RWPE2 (cell line): ENCODE results near the gene CHST15.

Experiments used
- ATAC-seq: fragments of 200-7000 bp; cut with Tn5 transposase; 3 replicates; pipeline ENCODE4 v1.9.1; 2021; ENCODE audit warnings: low read depth
- DNase-seq: peaks from one replicate; pipeline ENCODE4 v3.0.0-alpha.2; 2020; ENCODE audit warnings: low spot score
- H3K27ac ChIP-seq: fragments of 450-650 bp; 2 replicates; pipeline ENCODE4 v1.5.1; 2017; ENCODE audit warnings: mild to moderate bottlenecking; ENCODE audit not compliant: poor library complexity, severe bottlenecking
- H3K27me3 ChIP-seq: fragments of 250-450 bp; sonication (Bioruptor Pico); 2 replicates; pipeline ENCODE4 v1.5.1; 2021; ENCODE audit warnings: mild to moderate bottlenecking, moderate library complexity; ENCODE audit not compliant: insufficient read depth, poor library complexity, severe bottlenecking
- H3K36me3 ChIP-seq: fragments of 250-450 bp; sonication (Bioruptor Pico); 2 replicates; pipeline ENCODE4 v1.5.1; 2020; ENCODE audit warnings: low read depth, mild to moderate bottlenecking, moderate library complexity
- H3K4me1 ChIP-seq: fragments of 250-450 bp; sonication (Bioruptor Pico); 2 replicates; pipeline ENCODE4 v1.5.1; 2021; ENCODE audit warnings: mild to moderate bottlenecking, moderate library complexity; ENCODE audit not compliant: insufficient read depth, poor library complexity, severe bottlenecking
- H3K4me3 ChIP-seq: fragments of 250-450 bp; sonication (Bioruptor Pico); 2 replicates; pipeline ENCODE4 v1.5.1; 2021; ENCODE audit warnings: mild to moderate bottlenecking, moderate library complexity; ENCODE audit not compliant: severe bottlenecking
- H3K9me3 ChIP-seq: fragments of 250-450 bp; sonication (Bioruptor Pico); 2 replicates; pipeline ENCODE4 v1.5.1; 2021; ENCODE audit warnings: mild to moderate bottlenecking, moderate library complexity; ENCODE audit not compliant: severe bottlenecking
- TF ChIP-seq, protein P1 (sequence below): fragments of 450-650 bp; IDR thresholded peaks from one replicate; pipeline ENCODE4 v1.5.1; 2017; ENCODE audit warnings: mild to moderate bottlenecking, moderate library complexity; ENCODE audit not compliant: poor library complexity, severe bottlenecking

CHST15 gene

DNA sequence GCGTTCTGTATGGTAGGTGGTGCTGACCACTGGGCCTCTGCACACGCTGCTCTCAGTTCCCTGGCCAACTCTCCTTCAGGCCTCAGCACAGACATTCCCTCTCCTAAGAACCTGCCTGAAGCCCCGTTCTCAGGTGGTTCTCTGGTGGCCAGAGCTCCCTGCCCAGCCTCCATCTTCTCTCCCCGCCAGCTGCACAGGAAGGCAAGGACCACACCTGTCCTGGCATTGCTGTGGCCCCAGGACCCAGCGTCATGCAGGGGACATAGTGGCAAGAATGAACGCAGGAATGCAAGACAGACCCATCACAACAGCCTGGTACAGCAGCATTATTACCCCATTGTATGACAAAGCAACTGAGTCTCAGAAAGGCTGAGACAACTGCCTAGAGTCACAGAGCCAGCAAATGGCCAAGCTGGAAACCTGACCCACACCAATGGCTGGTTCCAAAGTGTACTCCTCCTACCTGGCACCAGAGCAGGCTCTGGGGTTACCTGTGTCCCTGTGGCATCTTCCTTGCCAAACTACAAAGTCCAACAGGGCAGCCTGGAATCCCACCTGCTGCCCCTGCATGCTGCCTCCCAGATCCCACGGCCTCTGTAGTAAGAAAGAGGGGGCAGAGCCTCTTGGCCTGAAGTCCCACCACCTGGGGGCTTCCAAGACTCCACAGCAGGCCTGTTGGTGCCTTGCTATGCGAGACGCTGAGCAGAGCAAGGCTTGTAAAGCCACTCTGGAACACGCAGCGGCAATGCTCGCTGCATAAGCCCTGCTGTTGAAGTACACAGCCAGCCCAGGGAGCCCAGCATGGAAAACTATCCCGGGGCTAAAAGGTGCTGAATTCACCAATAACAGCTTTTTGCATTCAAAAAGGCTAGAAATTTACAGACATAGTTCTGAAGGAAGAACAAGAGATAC lies 73.3 kb downstream of the CHST15 start:
- Histone ChIP-seq H3K4me1 (peaks cover 16% of the 10 kb centered on the region), H3K4me3 (no peak overlapping the region), H3K9me3 (no peaks in the 10 kb centered on the region), H3K27me3 (no peaks in the 10 kb centered on the region), H3K36me3 (peaks cover 13% of the 10 kb centered on the region), H3K27ac (no peak overlapping the region)
- ATAC-seq (no peak), DNase-seq (no peak)
- TF ChIP-seq, protein P1, sequence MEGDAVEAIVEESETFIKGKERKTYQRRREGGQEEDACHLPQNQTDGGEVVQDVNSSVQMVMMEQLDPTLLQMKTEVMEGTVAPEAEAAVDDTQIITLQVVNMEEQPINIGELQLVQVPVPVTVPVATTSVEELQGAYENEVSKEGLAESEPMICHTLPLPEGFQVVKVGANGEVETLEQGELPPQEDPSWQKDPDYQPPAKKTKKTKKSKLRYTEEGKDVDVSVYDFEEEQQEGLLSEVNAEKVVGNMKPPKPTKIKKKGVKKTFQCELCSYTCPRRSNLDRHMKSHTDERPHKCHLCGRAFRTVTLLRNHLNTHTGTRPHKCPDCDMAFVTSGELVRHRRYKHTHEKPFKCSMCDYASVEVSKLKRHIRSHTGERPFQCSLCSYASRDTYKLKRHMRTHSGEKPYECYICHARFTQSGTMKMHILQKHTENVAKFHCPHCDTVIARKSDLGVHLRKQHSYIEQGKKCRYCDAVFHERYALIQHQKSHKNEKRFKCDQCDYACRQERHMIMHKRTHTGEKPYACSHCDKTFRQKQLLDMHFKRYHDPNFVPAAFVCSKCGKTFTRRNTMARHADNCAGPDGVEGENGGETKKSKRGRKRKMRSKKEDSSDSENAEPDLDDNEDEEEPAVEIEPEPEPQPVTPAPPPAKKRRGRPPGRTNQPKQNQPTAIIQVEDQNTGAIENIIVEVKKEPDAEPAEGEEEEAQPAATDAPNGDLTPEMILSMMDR = no peak

DNA sequence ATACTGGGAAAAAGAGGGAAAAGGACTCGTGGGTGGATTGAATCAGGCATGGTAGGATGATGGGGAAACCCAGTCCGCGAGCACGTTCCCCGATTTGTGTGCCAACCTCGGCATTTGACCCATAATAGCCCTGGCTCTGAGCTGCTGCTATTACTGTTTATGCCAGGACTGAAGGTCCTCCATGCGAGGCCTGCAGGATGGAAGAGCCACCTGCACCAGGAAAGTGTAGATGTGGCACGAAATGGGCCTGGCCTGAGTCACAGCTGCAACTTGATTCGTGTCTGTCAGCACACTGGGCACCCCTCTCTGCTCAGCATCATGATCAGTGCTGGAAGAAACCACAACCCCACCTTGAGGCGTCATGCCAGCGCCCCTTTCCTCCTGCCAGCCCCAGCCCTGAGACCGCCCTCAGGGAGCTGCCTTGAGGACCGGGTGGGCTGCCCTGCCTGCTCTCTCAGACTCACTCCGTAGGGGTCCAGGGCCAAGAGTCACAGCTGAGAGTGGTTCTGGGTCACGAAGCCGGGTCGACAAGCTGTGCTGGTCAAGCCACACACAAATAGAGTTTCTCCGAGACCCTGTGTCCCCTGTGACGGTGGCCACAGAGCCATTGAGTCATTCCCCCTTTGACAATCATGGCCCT lies 74.4 kb downstream of the CHST15 start:
- peaks cover 14% of the 10 kb centered on the region for H3K4me1 ChIP-seq
- DNase-seq = no peak
- TF ChIP-seq, protein P1 = no peak

DNA sequence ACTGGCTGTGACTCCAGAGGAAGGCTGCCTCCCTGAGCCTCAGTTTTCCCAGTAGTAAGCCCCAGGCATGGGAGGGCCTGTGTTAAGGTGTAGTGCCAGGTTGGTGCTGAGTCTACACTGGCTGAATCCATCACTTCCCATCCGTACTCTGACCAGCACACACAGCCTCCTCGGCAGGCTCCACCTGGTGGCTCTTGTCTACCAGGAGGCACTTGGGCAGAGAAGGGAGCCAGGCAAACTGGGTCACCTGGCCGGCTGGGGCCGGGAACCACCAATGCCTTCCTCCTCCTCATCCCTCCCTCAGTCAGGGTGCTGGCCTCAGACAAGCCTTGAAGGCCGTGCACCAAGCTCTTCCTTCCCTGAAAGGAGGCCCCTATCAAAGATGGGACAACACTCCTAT lies 75.7 kb downstream of the CHST15 start:
- no peaks in the 10 kb centered on the region for H3K9me3 ChIP-seq
- no peak overlapping the region for H3K27ac ChIP-seq
- peaks cover 13% of the 10 kb centered on the region for H3K36me3 ChIP-seq
- no peak overlapping the region for H3K4me3 ChIP-seq
- no peaks in the 10 kb centered on the region for H3K27me3 ChIP-seq
- TF ChIP-seq, protein P1 = no peak
- no peak for DNase-seq
- ATAC-seq = no peak
- H3K4me1 ChIP-seq = peaks cover 14% of the 10 kb centered on the region

More for the DNA sequence above, 74.4 kb downstream of the CHST15 start:
- Histone ChIP-seq H3K9me3 (no peaks in the 10 kb centered on the region), H3K27ac (no peak overlapping the region), H3K36me3 (peaks cover 13% of the 10 kb centered on the region), H3K4me3 (no peak overlapping the region), H3K27me3 (no peaks in the 10 kb centered on the region)
- ATAC-seq = no peak

DNA sequence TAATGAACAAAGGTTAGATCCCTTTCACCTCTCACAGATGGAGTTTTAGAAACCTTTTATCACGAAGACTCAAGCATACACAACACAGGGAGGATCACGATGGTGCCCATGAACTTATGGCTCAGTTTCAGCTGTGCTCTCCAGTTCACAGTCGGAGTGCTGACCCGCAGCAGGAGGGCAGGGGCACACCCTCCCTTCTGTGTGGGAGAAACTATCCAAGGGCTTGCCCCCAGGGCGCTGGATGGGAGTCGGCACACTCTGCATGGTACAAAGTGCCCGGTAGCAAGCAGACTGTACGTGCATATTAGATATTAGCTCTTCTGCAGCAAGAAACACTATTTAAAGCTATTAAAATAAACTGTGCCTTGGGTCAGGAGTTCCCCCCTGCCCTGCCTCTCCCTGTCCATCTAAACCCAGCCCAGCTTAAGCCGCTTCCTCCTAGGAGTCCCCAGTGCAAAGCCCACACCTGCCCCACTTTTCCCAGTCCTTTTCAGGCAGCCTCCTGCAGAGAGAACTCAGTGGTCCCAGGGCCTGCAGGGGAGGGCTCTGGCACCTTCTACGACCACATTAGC lies 76.5 kb downstream of the CHST15 start:
- Histone ChIP-seq H3K27me3 (no peaks in the 10 kb centered on the region), H3K27ac (no peak overlapping the region), H3K9me3 (no peaks in the 10 kb centered on the region), H3K4me3 (no peak overlapping the region), H3K36me3 (peaks cover 13% of the 10 kb centered on the region), H3K4me1 (peaks cover 8% of the 10 kb centered on the region)
- TF ChIP-seq, protein P1 = no peak
- ATAC-seq (no peak), DNase-seq (no peak)
